ENCODE measurements around the gene ADAM23. TPM values are rescaled to one million over a fixed set of nuclear protein-coding genes. Genes with fewer than 3 reads are reported as not detected.
A peak's percentile ranks its signal among the peaks of the same experiment; 100 is the strongest.

Gene ADAM23
- total RNA-seq, 2 donors from 2014 or later: 7.6 to 34.6 TPM

- H3K27me3 ChIP-seq: no peaks in the 10 kb centered on the region
- no peak for DNase-seq (ENCODE audit: low spot score)
- no peak overlapping the region for H3K4me3 ChIP-seq
- H3K4me1 ChIP-seq: no peaks in the 10 kb centered on the region
- no peak overlapping the region for H3K27ac ChIP-seq
- TF ChIP-seq CTCF (IDR thresholded peaks at IDR 0.05): no peak
- H3K36me3 ChIP-seq: no peaks in the 10 kb centered on the region
- no peaks in the 10 kb centered on the region for H3K9me3 ChIP-seq
Measured at GRCh38 chr2:206611191-206611590, 167.9 kb downstream of the ADAM23 start.

- H3K4me3 ChIP-seq: no peak overlapping the region
- TF ChIP-seq CTCF (IDR thresholded peaks at IDR 0.05): no peak
- DNase-seq (ENCODE audit: low spot score): no peak
- no peak overlapping the region for H3K27ac ChIP-seq
- no peaks in the 10 kb centered on the region for H3K9me3 ChIP-seq
- H3K27me3 ChIP-seq: no peaks in the 10 kb centered on the region
- H3K4me1 ChIP-seq: no peaks in the 10 kb centered on the region
- no peaks in the 10 kb centered on the region for H3K36me3 ChIP-seq
Measured at GRCh38 chr2:206611736-206612135, 168.4 kb downstream of the ADAM23 start.

GRCh38 chr2:206614811-206615210 lies 171.5 kb downstream of the ADAM23 start:
- no peak overlapping the region for H3K27ac ChIP-seq
- no peak overlapping the region for H3K4me3 ChIP-seq
- TF ChIP-seq CTCF (IDR thresholded peaks at IDR 0.05): no peak
- DNase-seq (ENCODE audit: low spot score): no peak
- no peaks in the 10 kb centered on the region for H3K4me1 ChIP-seq
- no peaks in the 10 kb centered on the region for H3K9me3 ChIP-seq
- H3K27me3 ChIP-seq: no peaks in the 10 kb centered on the region
- no peaks in the 10 kb centered on the region for H3K36me3 ChIP-seq

GRCh38 chr2:206615417-206616089 lies 172.2 kb downstream of the ADAM23 start:
- DNase-seq (ENCODE audit: low spot score): no peak
- Histone ChIP-seq H3K4me3 (no peak overlapping the region), H3K27ac (peak overlapping the region in 1 of 2 donors; percentile 39), H3K36me3 (no peaks in the 10 kb centered on the region), H3K27me3 (no peaks in the 10 kb centered on the region), H3K9me3 (no peaks in the 10 kb centered on the region), H3K4me1 (no peaks in the 10 kb centered on the region)
- TF ChIP-seq CTCF (IDR thresholded peaks at IDR 0.05): no peak

- no peak for TF ChIP-seq CTCF (IDR thresholded peaks at IDR 0.05)
- Histone ChIP-seq H3K4me3 (no peak overlapping the region), H3K27me3 (no peaks in the 10 kb centered on the region), H3K27ac (peak overlapping the region in 1 of 2 donors; percentile 39), H3K9me3 (no peaks in the 10 kb centered on the region), H3K4me1 (no peaks in the 10 kb centered on the region), H3K36me3 (no peaks in the 10 kb centered on the region)
- DNase-seq (ENCODE audit: low spot score): no peak
Measured at GRCh38 chr2:206616151-206616550, 172.8 kb downstream of the ADAM23 start.

- Histone ChIP-seq H3K9me3 (no peaks in the 10 kb centered on the region), H3K4me1 (no peaks in the 10 kb centered on the region), H3K27ac (no peak overlapping the region), H3K27me3 (no peaks in the 10 kb centered on the region), H3K4me3 (no peak overlapping the region), H3K36me3 (no peaks in the 10 kb centered on the region)
- TF ChIP-seq CTCF (IDR thresholded peaks at IDR 0.05): no peak
- DNase-seq (ENCODE audit: low spot score): no peak
Measured at GRCh38 chr2:206619011-206619410, 175.7 kb downstream of the ADAM23 start.
